Glutamatergic neuron (in vitro differentiated cells): ENCODE measurements around the gene FNIP1. TPM values are rescaled to one million over a fixed set of nuclear protein-coding genes. Genes with fewer than 3 reads are reported as not detected.
"Not testable (repeated sequence)": the region's sequence is repeated elsewhere in the genome, so short reads cannot be mapped to it uniquely, and the experiment has no call there.

Experiments used
- DNase-seq: peaks from one replicate; pipeline ENCODE4 v3.0.0; 2022
- H3K27ac Mint-ChIP-seq: one replicate; pipeline ENCODE4 v1.8.0; 2020; ENCODE audit warnings: mild to moderate bottlenecking, mixed read lengths, inconsistent platforms; ENCODE audit not compliant: unreplicated experiment
- H3K27me3 Mint-ChIP-seq: one replicate; pipeline ENCODE4 v1.8.0; 2020; ENCODE audit warnings: mild to moderate bottlenecking, moderate library complexity, mixed read lengths, inconsistent platforms; ENCODE audit not compliant: unreplicated experiment
- H3K36me3 Mint-ChIP-seq: one replicate; pipeline ENCODE4 v1.8.0; 2020; ENCODE audit warnings: mild to moderate bottlenecking, mixed read lengths, inconsistent platforms; ENCODE audit not compliant: unreplicated experiment
- H3K4me1 Mint-ChIP-seq: one replicate; pipeline ENCODE4 v1.8.0; 2020; ENCODE audit warnings: mild to moderate bottlenecking, low read depth, mixed read lengths, inconsistent platforms; ENCODE audit not compliant: unreplicated experiment
- H3K4me3 Mint-ChIP-seq: one replicate; pipeline ENCODE4 v1.8.0; 2020; ENCODE audit warnings: mild to moderate bottlenecking, mixed read lengths, inconsistent platforms; ENCODE audit not compliant: unreplicated experiment
- H3K9me3 Mint-ChIP-seq: one replicate; pipeline ENCODE4 v1.8.0; 2020; ENCODE audit warnings: mild to moderate bottlenecking, moderate library complexity, mixed read lengths, inconsistent platforms; ENCODE audit not compliant: unreplicated experiment
- total RNA-seq: library from RNA; stranded (reverse); fragmentation: NEBNext Ultra II Directional; extraction: Animal tissue kit (Norgen Biotek cat#: 25700); gene quantifications from one replicate; pipeline ENCODE4 v1.2.1, GENCODE V29; 2021; ENCODE audit not compliant: unreplicated experiment
- TF ChIP-seq, protein P1 (sequence below): fragments of 200-600 bp; sonication (generic); IDR thresholded peaks from one replicate; pipeline ENCODE4 v1.5.0; 2021; ENCODE audit not compliant: partially characterized antibody, unreplicated experiment

FNIP1 gene
- total RNA-seq, 1 donor from 2014 or later, result 23.2 TPM

GRCh38 chr5:131740477-131740876 lies 56.3 kb downstream of the FNIP1 start:
- Mint-ChIP-seq H3K36me3 (no peaks in the 10 kb centered on the region), H3K4me1 (peaks cover 6% of the 10 kb centered on the region)

GRCh38 chr5:131735393-131735792 lies 61.4 kb downstream of the FNIP1 start:
- DNase-seq, result no peak
- H3K27ac Mint-ChIP-seq, result no peak overlapping the region

More at GRCh38 chr5:131740477-131740876, 56.3 kb downstream of the FNIP1 start:
- TF ChIP-seq, protein P1, sequence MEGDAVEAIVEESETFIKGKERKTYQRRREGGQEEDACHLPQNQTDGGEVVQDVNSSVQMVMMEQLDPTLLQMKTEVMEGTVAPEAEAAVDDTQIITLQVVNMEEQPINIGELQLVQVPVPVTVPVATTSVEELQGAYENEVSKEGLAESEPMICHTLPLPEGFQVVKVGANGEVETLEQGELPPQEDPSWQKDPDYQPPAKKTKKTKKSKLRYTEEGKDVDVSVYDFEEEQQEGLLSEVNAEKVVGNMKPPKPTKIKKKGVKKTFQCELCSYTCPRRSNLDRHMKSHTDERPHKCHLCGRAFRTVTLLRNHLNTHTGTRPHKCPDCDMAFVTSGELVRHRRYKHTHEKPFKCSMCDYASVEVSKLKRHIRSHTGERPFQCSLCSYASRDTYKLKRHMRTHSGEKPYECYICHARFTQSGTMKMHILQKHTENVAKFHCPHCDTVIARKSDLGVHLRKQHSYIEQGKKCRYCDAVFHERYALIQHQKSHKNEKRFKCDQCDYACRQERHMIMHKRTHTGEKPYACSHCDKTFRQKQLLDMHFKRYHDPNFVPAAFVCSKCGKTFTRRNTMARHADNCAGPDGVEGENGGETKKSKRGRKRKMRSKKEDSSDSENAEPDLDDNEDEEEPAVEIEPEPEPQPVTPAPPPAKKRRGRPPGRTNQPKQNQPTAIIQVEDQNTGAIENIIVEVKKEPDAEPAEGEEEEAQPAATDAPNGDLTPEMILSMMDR, result no peak
- Mint-ChIP-seq H3K4me3 (no peak overlapping the region), H3K9me3 (no peaks in the 10 kb centered on the region), H3K27ac (no peak overlapping the region), H3K27me3 (no peaks in the 10 kb centered on the region)
- DNase-seq, result no peak

GRCh38 chr5:131734939-131735338 lies 61.9 kb downstream of the FNIP1 start:
- H3K27me3 Mint-ChIP-seq, result not testable (repeated sequence)

More at GRCh38 chr5:131735393-131735792, 61.4 kb downstream of the FNIP1 start:
- Mint-ChIP-seq H3K36me3 (no peaks in the 10 kb centered on the region), H3K4me3 (no peak overlapping the region), H3K4me1 (peaks cover 6% of the 10 kb centered on the region), H3K9me3 (no peaks in the 10 kb centered on the region), H3K27me3 (no peaks in the 10 kb centered on the region)
- TF ChIP-seq, protein P1, result no peak

GRCh38 chr5:131729292-131729691 lies 67.5 kb downstream of the FNIP1 start:
- not testable (repeated sequence) for DNase-seq
- H3K36me3 Mint-ChIP-seq, result peaks cover 30% of the 10 kb centered on the region

More at GRCh38 chr5:131734939-131735338, 61.9 kb downstream of the FNIP1 start:
- H3K36me3 Mint-ChIP-seq, H3K4me3 Mint-ChIP-seq, H3K4me1 Mint-ChIP-seq, H3K9me3 Mint-ChIP-seq, H3K27ac Mint-ChIP-seq, DNase-seq: not testable (repeated sequence)

GRCh38 chr5:131724089-131724488 lies 72.7 kb downstream of the FNIP1 start:
- not testable (repeated sequence) for H3K27ac Mint-ChIP-seq, H3K27me3 Mint-ChIP-seq, H3K4me1 Mint-ChIP-seq, H3K9me3 Mint-ChIP-seq, DNase-seq, H3K4me3 Mint-ChIP-seq
- peaks cover 35% of the 10 kb centered on the region for H3K36me3 Mint-ChIP-seq

More at GRCh38 chr5:131729292-131729691, 67.5 kb downstream of the FNIP1 start:
- H3K4me1 Mint-ChIP-seq, H3K9me3 Mint-ChIP-seq, H3K27ac Mint-ChIP-seq, H3K4me3 Mint-ChIP-seq, H3K27me3 Mint-ChIP-seq: not testable (repeated sequence)

GRCh38 chr5:131720714-131721113 lies 76.1 kb downstream of the FNIP1 start:
- no peak overlapping the region for H3K27ac Mint-ChIP-seq
- H3K9me3 Mint-ChIP-seq, result no peaks in the 10 kb centered on the region
- no peak overlapping the region for H3K4me3 Mint-ChIP-seq
- DNase-seq, result no peak
- H3K4me1 Mint-ChIP-seq, result no peaks in the 10 kb centered on the region
- peaks cover 4% of the 10 kb centered on the region for H3K27me3 Mint-ChIP-seq
- TF ChIP-seq, protein P1, result no peak
- H3K36me3 Mint-ChIP-seq, result peaks cover 10% of the 10 kb centered on the region

GRCh38 chr5:131719564-131719963 lies 77.3 kb downstream of the FNIP1 start:
- Mint-ChIP-seq H3K27me3 (peaks cover 2% of the 10 kb centered on the region), H3K36me3 (peaks cover 5% of the 10 kb centered on the region), H3K4me1 (no peaks in the 10 kb centered on the region), H3K27ac (no peak overlapping the region), H3K9me3 (no peaks in the 10 kb centered on the region), H3K4me3 (no peak overlapping the region)
- TF ChIP-seq, protein P1, result no peak
- DNase-seq, result no peak
